ENCODE data around the gene SMIM30.
"Not testable (repeated sequence)": the region's sequence is repeated elsewhere in the genome, so short reads cannot be mapped to it uniquely, and the experiment has no call there.

SMIM30 gene, protein sequence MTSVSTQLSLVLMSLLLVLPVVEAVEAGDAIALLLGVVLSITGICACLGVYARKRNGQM

DNA sequence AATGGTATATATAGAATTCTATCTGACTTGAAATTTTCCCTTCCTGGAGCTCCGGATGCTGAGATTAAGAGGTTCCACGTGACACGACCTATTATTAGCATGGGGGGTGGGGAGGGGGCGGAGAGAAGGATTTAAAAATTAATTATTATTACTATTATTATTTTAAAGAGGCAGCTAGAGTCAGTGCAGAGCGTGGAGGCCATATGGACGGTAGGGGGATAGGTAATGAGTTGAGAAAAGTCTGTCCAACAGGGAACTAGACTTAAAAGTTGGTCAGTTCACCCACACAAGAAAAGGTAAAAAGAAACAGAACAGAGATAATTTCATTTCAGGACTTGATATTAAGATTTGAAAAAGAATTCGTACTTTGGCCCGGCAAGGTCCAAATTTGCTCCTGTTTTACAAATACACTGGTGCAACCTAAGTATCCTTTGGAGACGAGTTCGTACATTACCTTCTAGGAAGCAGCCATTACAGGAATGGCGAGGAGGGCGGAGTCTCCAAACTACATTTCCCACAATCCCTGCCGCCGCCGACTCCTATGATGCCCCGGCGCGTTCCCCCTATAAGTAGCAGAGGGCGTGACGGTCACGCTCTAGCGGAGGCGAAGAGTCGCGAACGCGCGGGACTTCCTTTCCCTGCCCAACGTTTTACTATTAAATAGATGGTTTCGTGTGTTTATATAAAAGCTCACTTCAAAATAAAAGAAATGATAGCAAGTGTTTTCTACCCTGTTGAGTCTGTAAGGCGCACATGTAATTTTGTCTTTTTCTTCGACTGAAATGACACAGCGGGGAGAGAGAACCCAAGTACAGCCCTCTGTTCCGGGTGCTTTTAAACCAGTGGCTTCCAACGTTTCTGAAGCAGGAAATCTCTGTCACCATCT lies at the start of gene SMIM30:
SMIM30 (minus strand) TSS at position 481 of the 886 bp plus-strand sequence. CDS start 976 bp downstream, outside the sequence.
- DNase-seq = peak; percentile 84

DNA sequence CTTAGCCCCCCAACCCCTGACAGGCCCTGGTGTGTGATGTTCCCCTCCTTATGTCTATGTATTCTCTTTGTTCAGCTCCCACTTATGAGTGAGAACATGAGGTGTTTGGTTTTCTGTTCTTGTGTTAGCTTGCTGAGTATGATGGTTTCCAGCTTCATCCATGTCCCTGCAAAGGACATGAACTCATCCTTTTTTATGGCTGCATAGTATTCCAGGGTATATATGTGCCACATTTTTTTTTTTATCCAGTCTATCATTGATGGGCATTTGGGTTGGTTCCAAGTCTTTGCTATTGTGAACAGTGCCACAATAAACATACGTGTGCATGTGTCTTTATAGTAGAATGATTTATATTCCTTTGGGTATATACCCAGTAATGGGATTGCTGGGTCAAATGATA lies 47.8 kb upstream of the SMIM30 start:
- DNase-seq = not testable (repeated sequence)

DNA sequence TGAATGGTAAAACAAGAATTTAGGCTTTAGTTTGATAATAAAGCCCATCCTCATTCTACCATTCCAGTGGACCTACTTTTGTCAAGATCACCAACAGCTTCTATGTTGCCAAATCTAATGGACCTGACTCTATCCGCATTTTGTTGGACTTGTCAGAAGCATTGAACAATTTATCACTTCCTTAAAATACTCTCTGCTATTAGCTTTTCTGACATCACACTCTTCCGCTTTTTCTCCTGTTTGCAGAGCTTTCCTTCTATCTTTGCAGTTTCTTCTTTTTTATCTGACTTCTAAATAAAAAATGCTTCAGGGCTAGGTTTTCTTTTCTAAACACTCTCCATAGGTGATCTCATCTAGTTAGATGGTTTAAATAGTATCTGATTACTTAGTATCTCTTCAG lies 42.7 kb upstream of the SMIM30 start:
- DNase-seq = no peak

DNA sequence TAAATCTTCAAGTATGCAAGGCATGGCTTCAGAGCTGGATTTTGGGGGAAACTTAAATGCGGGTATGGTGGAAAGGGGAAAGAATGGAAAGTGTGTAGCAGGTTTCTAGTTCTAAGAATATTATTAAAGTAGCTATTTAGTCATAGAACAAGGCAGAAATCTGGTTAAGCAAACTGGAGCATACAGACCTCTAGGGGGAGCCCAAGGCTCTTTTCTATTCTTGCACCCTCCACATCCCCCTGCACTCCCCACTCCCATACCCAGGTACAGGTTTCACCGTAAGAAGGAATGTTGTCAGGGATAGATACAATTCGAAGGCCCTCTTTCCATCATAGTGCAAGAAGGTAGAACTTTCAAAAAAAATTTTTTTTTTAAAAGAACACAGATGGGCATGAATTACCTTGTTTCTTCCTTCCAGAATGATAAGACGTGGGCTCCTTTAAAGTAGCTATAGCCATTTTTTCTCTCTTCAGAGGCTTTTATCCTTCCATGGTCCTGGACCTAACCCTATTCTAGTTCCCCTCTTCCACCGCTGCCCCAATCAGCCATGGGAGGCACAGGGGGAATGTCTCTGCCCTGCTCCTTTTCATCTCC lies 41.5 kb upstream of the SMIM30 start:
- DNase-seq = no peak

DNA sequence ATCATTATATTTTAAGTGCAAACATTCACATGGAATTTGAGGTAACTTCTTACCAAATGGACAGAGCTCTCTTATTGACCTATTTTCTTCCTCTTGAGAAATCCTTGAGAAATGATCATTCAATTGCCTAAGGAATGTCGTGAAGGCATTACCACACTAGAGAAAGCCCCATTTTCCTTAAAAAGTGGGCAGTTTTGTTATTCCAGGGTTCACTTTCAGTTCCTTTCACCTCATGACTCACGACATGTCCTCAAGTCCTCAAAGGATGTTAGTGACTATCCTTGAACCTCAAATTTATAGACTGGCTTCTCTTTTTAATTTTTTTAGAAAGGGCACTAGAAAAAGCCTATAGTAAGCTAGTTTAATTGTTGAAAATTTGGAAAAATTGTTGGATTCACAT lies 40.4 kb upstream of the SMIM30 start:
- DNase-seq = no peak

DNA sequence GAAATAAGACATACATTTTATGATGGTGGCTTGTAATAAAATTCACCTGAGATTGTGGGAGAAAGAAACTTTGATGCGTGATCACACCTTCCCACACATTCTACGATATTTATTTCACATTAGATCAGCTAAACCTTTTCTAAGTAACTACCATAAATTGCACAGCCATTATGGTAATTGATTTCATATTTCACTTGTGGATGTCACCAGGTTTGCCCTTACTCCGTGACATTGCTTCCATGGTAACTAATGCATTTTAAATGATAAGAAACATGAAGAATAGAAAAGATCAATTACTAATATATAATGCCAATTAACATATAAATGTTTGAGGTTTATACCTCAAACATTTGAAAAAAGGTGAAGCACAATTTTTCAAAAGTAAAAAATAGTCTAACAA lies 35.8 kb upstream of the SMIM30 start:
- no peak for DNase-seq

DNA sequence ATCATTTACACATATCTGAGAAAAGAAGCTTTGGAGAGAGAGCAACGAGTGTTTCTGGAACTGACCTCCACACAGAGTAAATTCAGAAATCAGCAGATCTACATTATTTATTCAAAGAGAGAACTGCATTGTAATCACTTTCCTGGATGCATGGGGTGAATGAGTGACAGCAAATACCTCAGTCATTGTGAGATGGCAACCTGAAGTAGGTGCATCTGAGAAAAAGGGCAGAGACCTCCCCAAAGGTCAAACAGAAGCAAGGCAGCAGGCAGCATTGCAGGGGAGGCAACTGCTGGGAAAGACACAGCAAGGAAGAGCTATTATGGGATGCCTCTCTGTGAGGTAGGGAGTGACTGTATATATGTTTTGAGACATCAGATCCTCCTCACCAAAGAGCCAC lies 26.5 kb upstream of the SMIM30 start:
- no peak for DNase-seq

DNA sequence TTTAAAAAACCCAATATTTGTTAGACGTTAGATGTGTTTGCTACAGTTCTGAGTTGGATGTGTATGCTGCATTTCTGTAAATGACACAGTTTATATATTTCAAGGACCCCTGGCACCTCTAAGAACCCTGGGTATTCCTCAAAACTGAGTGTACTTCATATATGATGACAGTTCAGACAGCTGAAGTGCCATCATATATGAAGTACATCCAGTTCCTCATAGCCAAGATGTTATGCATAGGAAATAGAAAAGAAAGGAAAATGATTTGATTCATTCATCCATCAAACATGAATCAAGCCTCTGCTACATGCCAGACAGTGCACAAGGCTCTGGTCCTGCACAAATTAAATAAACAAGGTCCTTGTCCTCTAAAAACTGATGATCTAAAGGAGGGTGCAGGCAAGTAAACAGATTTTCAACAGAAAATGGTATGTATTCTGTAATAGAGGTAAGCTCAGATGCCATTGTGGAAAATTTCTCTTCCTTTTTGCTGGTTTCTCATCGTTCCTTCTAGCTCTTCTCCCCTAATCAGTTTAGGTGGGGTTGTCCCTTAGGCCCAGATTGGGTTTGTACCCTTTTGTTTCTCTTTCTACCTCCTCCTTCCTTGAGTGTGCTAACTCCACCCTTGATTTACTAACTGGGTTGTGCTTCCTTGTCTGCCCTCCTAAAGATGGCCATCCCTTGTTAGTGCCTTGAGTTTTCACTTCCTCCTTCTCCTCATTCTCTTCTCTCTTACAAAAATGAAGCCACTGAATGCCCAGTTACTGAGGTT lies 25.3 kb upstream of the SMIM30 start:
- DNase-seq = no peak

DNA sequence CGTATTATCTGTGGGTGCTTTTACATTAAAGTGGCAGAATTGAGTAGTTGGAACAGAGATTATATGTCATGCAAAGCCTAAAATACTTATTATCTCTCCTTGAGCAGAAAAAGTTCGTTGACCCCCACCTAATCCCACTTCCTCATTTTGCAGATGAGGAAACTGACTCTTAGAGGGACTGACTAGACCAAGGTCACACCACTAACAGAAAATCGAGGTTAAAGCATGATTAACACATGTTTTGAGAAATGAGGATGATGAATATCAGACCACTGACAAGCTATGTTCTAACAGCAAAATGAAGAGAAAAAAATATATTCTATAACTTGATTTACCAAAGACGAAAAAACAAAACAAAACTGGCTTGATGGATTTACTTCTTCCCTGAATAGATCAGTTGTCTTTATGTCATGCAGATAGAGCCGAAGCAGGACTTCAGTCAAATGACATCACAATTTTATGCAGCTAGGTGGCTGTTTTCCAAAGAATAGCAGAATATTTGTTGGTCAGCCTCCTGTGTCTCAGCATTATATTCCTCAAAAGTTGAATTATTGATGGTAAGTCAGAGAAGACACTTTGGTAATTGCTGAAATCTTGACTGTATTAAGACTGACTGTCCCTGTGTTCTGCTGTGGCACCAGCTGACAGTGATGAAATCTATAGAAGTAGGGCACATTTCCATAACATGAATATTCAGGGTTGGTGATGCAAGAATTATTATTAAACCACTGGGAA lies 24.2 kb upstream of the SMIM30 start:
- DNase-seq = no peak

DNA sequence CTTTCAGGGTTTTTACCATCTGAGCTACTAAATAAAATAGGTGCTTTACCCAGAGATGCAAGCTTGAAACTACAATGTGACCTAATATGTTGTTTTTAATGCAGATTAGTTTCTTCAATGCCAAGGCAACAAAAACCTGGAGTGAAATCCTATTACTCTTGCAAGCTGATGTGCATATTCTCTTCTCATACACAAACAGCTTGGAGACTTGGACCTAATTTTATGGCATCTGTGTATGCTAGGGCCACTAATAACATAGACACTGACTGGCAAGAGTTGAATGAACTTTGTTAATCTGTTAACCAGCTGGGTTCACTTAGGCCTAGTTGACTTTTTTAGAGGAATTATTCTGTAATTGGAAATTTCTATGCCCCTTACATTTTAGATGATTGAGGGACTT lies 23.4 kb upstream of the SMIM30 start:
- no peak for DNase-seq

DNA sequence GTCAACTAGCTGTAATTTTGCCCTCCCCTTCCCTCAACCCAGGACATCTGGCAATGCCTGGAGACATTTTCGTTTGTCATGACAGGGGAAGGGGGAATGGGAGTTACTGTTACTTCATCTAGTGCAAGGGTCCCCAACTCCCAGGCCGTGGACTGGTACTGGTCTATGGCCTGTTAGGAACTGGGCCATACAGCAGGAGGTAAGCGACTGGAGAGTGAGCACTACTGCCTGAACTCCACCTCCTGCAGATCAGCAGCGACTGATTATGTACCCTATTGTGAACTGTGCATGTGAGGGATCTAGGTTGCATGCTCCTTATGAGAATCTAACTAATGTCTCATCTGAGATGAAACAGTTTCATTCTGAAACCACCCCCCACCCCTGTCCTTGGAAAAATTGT lies 22.6 kb upstream of the SMIM30 start:
- no peak for DNase-seq

DNA sequence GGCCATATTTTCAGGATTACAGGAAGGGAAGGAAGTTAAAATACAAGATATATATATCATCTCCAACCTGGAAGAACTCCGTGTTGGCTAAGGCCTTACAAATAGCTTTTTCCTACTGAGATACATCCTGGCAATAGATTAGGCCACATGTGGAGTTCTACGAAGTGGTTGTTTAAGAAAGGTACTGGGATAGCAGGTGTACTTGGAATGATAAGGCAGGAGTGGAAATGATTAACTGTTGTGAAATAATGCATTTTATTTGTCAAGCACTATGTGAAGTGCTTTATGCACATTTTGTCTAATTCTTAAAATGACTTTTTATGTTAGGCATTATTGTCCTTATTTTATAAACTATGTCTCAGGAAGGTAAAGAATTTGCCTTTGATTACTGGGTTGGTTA lies 18.9 kb upstream of the SMIM30 start:
- no peak for DNase-seq

DNA sequence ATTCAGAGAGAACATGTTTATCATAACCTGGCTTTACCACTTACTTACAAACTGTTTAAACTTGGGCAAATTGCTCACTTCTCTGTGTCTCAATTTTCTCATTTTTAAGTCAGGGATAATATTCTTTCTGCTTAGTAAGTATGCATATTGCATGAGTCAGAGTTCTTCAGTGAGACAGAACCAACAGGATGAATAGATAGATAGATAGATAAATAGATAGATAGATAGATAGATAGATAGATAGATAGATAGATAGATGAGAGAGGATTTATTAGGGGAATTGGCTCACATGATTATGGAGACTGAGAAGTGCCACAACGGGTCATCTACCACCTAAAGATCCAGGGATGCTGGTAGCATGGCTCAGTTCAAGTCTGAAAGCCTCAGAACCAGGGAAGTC lies 15.7 kb upstream of the SMIM30 start:
- no peak for DNase-seq

DNA sequence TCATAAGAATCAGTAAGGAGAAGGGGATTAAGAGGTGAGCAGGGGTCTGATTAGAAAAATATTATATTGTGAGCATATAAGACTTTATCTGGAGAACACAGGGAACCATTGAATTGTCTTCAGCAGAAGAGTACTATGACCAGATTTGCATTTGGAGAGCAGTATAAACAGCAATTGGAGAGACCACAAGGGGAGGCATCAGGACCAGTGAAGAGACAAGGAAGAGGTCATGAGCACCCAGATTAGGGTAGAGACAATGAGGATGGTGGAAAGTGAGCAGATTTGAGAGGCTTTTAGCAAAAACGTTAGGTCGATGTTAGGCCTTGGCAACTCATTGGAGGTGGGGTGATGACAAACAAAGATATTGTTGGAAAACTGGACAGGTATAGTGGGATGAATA lies 13.0 kb upstream of the SMIM30 start:
- no peak for DNase-seq

DNA sequence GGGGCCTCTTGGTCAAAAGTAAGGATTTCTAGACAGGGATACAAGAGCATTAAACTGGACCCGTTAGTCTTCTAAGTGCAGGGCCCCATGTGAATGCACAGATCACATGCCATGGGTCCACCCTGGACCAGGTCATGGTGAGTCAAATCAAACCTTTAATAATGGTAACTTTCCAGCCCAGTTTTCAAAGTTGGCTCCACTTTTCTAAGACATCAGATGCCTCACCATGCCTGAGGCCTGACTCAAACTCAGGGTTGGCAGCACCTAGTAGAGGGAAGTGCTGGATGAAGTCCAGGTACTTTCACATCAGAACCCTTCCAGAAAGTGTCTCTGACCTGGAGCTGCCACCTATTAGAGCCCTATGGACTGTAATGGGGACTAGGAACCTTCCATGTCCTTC lies 9.7 kb upstream of the SMIM30 start:
- no peak for DNase-seq

DNA sequence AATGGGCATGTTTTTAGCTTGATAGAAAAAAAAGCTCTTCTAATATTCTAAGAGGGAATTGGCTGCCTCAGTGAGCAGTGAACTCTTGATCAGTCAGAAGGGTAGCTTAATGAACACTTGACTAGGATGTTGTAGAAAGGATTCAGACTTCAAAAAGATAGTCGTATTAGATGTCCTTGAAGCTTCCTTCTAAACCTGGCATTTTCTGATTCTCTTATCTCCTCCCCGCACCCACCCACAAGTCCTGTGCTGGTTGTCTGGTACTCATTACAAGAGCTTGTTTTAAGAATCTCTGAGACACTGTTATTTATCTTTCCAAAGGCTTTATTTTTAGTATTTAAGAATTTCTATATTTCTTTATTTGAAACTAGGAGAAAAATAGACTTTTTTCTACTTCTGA lies 7.4 kb upstream of the SMIM30 start:
- DNase-seq = no peak

DNA sequence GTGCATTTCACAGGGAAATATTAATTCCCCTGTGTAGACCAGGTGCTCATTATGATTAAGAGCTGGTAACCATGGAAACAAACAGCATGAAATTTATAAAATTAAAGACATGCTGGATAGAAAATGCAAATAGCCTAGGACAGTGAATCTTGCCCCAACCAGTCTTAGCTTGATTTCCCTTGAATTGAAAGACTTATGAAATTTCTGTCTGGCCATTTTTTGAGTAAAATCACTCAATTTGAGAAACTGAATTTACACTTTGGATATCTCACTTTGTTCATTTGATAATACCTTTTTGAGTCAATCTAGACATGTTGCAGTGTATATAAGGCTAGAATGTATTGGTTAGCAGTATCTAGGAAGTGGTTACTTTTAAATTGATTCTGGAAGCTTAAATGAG lies 4.4 kb upstream of the SMIM30 start:
- no peak for DNase-seq

DNA sequence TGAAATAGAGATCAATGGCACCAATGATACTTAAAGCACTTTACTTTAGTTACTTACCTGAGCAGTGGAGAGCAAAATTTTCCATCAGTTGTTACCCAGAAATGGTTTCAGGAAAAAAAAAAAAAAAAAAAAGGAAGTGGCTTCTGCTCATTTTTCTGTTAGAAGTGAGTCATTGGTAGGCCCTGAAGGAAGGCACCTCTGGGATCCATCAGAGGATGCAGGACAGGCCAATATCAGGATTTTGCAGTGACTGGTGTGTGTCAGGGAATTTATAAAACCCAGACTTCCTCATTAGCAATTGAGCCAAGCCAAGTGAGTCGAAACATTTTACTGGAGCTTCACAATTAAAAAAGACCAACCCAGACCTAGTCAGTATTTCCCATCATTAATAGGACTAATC lies 2.3 kb upstream of the SMIM30 start:
- no peak for DNase-seq

DNA sequence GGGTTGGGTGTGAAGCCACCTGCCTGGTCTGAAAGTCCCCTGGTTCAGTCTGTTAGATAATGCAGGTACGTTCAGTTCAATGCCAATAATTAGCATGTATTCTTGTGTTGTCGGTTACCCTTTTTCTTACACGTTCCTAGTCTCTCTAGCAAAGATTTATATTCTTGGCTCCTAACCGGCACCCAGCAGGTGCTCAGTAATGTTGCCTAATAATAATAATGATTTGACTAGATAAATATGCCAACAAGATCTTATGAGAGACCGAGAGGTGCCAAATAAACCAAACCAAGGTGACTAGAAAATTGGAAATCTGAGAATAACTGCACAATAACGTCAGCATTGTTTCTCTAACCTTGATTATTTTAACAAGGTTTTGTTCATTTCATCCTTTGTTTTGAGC lies 1.1 kb upstream of the SMIM30 start:
- DNase-seq = no peak

DNA sequence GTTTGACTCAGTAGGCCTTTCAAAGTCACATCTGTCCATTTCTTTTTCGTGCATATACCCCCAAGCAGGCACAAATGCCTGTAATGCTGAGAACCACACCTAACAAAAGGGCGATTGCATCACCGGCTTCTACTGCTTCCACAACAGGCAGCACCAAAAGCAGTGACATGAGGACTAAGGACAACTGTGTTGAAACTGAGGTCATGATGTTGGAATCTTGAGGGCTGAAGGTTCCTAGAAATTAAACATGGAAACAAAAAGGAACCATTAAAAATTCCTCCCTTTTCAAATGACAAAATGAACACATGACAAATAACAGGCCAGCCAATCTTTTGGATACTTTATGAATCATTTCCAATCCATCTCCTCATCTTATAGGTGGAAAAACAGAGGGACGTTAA lies 980 bp downstream of the SMIM30 start:
- not testable (repeated sequence) for DNase-seq

DNA sequence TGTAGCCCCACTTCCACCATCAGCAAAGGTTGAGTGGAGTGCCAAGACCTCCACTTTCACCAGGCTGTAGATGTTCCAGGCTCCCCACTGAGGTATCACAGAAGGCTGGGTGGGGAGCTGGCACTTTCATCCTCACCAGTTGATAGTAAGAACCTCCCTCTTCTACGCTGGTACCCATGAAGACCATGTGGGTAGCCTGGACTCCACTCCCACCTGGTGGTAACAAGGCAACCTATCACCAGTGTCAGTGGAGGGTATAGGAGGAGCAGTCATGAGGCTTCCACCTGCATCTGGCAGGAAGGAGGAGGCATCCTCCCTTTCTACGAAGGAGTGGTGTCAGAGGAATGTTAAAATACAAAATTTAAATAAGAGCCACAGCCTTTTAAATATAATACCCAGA lies 4.4 kb downstream of the SMIM30 start:
- DNase-seq = no peak

DNA sequence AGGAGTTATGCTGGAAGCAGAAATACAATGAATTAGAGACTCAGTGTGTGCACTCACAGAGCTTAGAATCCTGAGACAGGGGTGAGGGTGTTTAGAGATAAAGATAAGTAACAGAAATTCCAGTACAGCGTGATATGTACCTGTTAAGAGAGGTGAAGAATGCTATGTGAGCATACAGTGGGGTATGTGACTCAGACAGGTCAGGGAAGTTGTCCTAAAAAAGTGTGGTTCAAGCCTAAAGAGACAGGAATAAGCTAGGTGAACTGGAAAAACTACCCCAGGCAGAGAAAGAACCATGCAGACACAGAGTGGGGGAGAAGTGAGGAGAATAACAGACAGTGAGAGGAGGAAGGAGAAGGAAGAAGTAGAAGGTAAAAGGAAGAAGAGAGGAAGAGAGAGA lies 8.6 kb downstream of the SMIM30 start:
- no peak for DNase-seq

DNA sequence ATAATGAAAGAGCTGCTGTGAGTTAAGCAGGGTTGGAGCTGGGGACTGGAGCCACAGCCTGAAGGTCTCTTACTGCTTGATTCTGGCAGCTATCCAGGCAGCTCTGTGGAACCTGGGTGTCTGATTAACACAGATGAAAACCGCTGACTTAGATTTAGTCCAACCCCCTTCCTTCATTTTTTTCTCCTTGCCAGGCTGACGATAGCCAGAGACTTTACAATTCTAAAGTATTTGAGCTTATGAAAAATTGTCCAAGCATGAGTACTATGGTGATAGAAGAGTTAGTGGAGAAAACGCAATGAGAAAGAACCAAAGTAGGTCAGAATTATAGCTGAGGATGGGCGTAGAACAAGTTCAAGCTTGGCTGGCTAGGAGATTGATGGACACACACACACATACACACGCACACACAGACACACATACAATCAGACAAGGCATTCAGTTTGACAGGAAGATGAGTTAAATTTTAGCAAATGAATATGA lies 18.2 kb downstream of the SMIM30 start:
- DNase-seq = no peak
